HEK293 (cell line): ENCODE measurements around the gene GAB3.

ENCODE experiments used
- CTCF ChIA-PET: fragments of 350-600 bp; formaldehyde crosslinking; extraction: SDS; loops from one replicate; lab custom pipeline; 2021; ENCODE audit warnings: antibody characterized with exemption; lab: Yijun Ruan, JAX
- POLR2A ChIA-PET: fragments of 300-600 bp; formaldehyde crosslinking; extraction: SDS; loops from one replicate; lab custom pipeline; 2020; ENCODE audit warnings: antibody characterized with exemption, inconsistent platforms; lab: Yijun Ruan, JAX
- H3K27ac ChIP-seq: fragments of 200-500 bp; sonication (Bioruptor generic); 2 replicates; pipeline ENCODE4 v1.5.1; 2014; ENCODE audit warnings: low read depth, low read length, control low read depth, inconsistent platforms; ENCODE audit errors: extremely low read depth
- H3K36me3 ChIP-seq, 2 experiments: fragments of 200-500 bp in 1 of 2; sonication (Bioruptor generic) in 1 of 2; 1 replicate in 1 of 2; 2 replicates in 1 of 2; pipeline ENCODE4 v1.5.1; 2014 to 2017; ENCODE audit warnings: inconsistent platforms in 2 of 2, low read length in 2 of 2; ENCODE audit not compliant: control insufficient read depth in 2 of 2, insufficient read depth in 1 of 2
- H3K4me1 ChIP-seq: fragments of 200-500 bp; sonication (Bioruptor generic); 2 replicates; pipeline ENCODE4 v1.5.1; 2014; ENCODE audit warnings: mild to moderate bottlenecking, low read length, inconsistent platforms; ENCODE audit not compliant: control insufficient read depth, insufficient read depth
- H3K4me3 ChIP-seq: 2 replicates; pipeline ENCODE4 v1.5.1; 2011; ENCODE audit warnings: low read depth, mild to moderate bottlenecking, control low read depth, low read length, moderate library complexity
- H3K9me3 ChIP-seq: fragments of 200-500 bp; sonication (Bioruptor generic); 2 replicates; pipeline ENCODE4 v1.5.1; 2014; ENCODE audit warnings: low read depth, low read length, inconsistent platforms; ENCODE audit not compliant: control insufficient read depth, insufficient read depth
- KLF9 ChIP-seq: fragments of 450-650 bp; formaldehyde crosslinking; IDR thresholded peaks from 2 replicates; pipeline ENCODE4 v1.5.1; 2016; ENCODE audit warnings: missing biosample characterization, missing genetic modification characterization, low read depth
- MYNN ChIP-seq: fragments of 450-650 bp; formaldehyde crosslinking; IDR thresholded peaks from 2 replicates; pipeline ENCODE4 v1.5.1; 2016; ENCODE audit warnings: missing biosample characterization, missing genetic modification characterization, borderline replicate concordance
- OSR2 ChIP-seq: fragments of 450-650 bp; formaldehyde crosslinking; IDR thresholded peaks from 2 replicates; pipeline ENCODE4 v1.5.1; 2016; ENCODE audit warnings: missing biosample characterization, missing genetic modification characterization
- PRDM1 ChIP-seq: fragments of 450-650 bp; formaldehyde crosslinking; IDR thresholded peaks from 2 replicates; pipeline ENCODE4; 2016; ENCODE audit warnings: missing biosample characterization, missing genetic modification characterization
- REST ChIP-seq: fragments of 450-650 bp; formaldehyde crosslinking; IDR thresholded peaks from 2 replicates; pipeline ENCODE4 v1.5.1; 2016; ENCODE audit warnings: missing biosample characterization, missing genetic modification characterization
- SCRT2 ChIP-seq: fragments of 450-650 bp; formaldehyde crosslinking; IDR thresholded peaks from 2 replicates; pipeline ENCODE4 v1.5.1; 2016; ENCODE audit warnings: missing biosample characterization, missing genetic modification characterization
- YY1 ChIP-seq: fragments of 450-650 bp; formaldehyde crosslinking; IDR thresholded peaks from 2 replicates; pipeline ENCODE4 v1.5.1; 2018; ENCODE audit warnings: missing biosample characterization, missing genetic modification characterization
- ZNF121 ChIP-seq: fragments of 450-650 bp; formaldehyde crosslinking; IDR thresholded peaks from 2 replicates; pipeline ENCODE4 v1.5.1; 2016; ENCODE audit warnings: missing biosample characterization, missing genetic modification characterization
- ZNF184 ChIP-seq: fragments of 450-650 bp; IDR thresholded peaks from 2 replicates; pipeline ENCODE4 v1.5.1; 2018; ENCODE audit warnings: missing biosample characterization, mild to moderate bottlenecking, missing genetic modification characterization
- ZNF214 ChIP-seq: fragments of 450-650 bp; formaldehyde crosslinking; IDR thresholded peaks from 2 replicates; pipeline ENCODE4 v1.5.1; 2017; ENCODE audit warnings: missing biosample characterization, mild to moderate bottlenecking, missing genetic modification characterization, borderline replicate concordance
- ZNF292 ChIP-seq: fragments of 450-650 bp; formaldehyde crosslinking; IDR thresholded peaks from 2 replicates; pipeline ENCODE4 v1.5.1; 2016; ENCODE audit warnings: low read depth, missing biosample characterization, missing genetic modification characterization, borderline replicate concordance
- ZNF311 ChIP-seq: fragments of 450-650 bp; formaldehyde crosslinking; IDR thresholded peaks from 2 replicates; pipeline ENCODE4 v1.5.1; 2017; ENCODE audit warnings: missing biosample characterization, missing genetic modification characterization, borderline replicate concordance
- ZNF514 ChIP-seq: fragments of 450-650 bp; formaldehyde crosslinking; IDR thresholded peaks from 2 replicates; pipeline ENCODE4 v1.5.1; 2016; ENCODE audit warnings: missing biosample characterization, missing genetic modification characterization
- ZNF621 ChIP-seq: fragments of 450-650 bp; formaldehyde crosslinking; IDR thresholded peaks from 2 replicates; pipeline ENCODE4 v1.5.1; 2017; ENCODE audit warnings: missing biosample characterization, missing genetic modification characterization
- ZNF626 ChIP-seq: fragments of 450-650 bp; sonication (Bioruptor Pico); formaldehyde crosslinking; IDR thresholded peaks from 2 replicates; pipeline ENCODE4 v1.5.1; 2018; ENCODE audit warnings: missing biosample characterization, missing genetic modification characterization, inconsistent platforms
- ZNF654 ChIP-seq: fragments of 450-650 bp; formaldehyde crosslinking; IDR thresholded peaks from 2 replicates; pipeline ENCODE4 v1.5.1; 2016; ENCODE audit warnings: low read depth, missing biosample characterization, missing genetic modification characterization
- ZNF664 ChIP-seq: fragments of 450-650 bp; formaldehyde crosslinking; IDR thresholded peaks from 2 replicates; pipeline ENCODE4 v1.5.1; 2016; ENCODE audit warnings: missing biosample characterization, missing genetic modification characterization
- ZNF843 ChIP-seq: fragments of 450-650 bp; formaldehyde crosslinking; IDR thresholded peaks from 2 replicates; pipeline ENCODE4 v1.5.1; 2016; ENCODE audit warnings: missing biosample characterization, missing genetic modification characterization
- ZSCAN23 ChIP-seq: fragments of 450-650 bp; formaldehyde crosslinking; IDR thresholded peaks from 2 replicates; pipeline ENCODE4 v1.5.1; 2016; ENCODE audit warnings: missing biosample characterization, missing genetic modification characterization
- ZSCAN4 ChIP-seq: fragments of 450-650 bp; formaldehyde crosslinking; IDR thresholded peaks from 2 replicates; pipeline ENCODE4 v1.5.1; 2017; ENCODE audit warnings: missing biosample characterization, missing genetic modification characterization
- TF ChIP-seq, protein P1 (sequence below): fragments of 450-650 bp; formaldehyde crosslinking; IDR thresholded peaks from 2 replicates; pipeline ENCODE4 v1.5.1; 2016; ENCODE audit warnings: missing biosample characterization, missing genetic modification characterization, borderline replicate concordance

The GAB3 gene

GRCh38 chrX:154653048-154653401 lies 97.9 kb downstream of the GAB3 start:
- TF ChIP-seq PRDM1 (no peak), ZNF621 (tag by site-specific recombination) (no peak), OSR2 (tag by site-specific recombination) (no peak), ZSCAN4 (no peak), ZNF292 (tag by site-specific recombination) (no peak)
- ChIA-PET POLR2A (no interaction called here), CTCF (no interaction called here)
- no peaks in the 10 kb centered on the region for H3K4me1 ChIP-seq
- H3K27ac ChIP-seq = no peak overlapping the region
- no peaks in the 10 kb centered on the region for H3K36me3 ChIP-seq
- H3K4me3 ChIP-seq = no peak overlapping the region
- H3K9me3 ChIP-seq = no peaks in the 10 kb centered on the region

- no peak overlapping the region for H3K4me3 ChIP-seq
- no peaks in the 10 kb centered on the region for H3K36me3 ChIP-seq
- H3K27ac ChIP-seq = no peak overlapping the region
- H3K9me3 ChIP-seq = no peaks in the 10 kb centered on the region
- TF ChIP-seq KLF9 (tag by site-specific recombination) (no peak), ZNF843 (tag by site-specific recombination) (no peak), ZNF184 (tag by site-specific recombination) (no peak), ZSCAN23 (tag by site-specific recombination) (no peak), ZNF121 (tag by site-specific recombination) (no peak), ZNF626 (no peak), REST (tag by site-specific recombination) (no peak)
- TF ChIP-seq, protein P1, sequence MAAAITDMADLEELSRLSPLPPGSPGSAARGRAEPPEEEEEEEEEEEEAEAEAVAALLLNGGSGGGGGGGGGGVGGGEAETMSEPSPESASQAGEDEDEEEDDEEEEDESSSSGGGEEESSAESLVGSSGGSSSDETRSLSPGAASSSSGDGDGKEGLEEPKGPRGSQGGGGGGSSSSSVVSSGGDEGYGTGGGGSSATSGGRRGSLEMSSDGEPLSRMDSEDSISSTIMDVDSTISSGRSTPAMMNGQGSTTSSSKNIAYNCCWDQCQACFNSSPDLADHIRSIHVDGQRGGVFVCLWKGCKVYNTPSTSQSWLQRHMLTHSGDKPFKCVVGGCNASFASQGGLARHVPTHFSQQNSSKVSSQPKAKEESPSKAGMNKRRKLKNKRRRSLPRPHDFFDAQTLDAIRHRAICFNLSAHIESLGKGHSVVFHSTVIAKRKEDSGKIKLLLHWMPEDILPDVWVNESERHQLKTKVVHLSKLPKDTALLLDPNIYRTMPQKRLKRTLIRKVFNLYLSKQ (tag by site-specific recombination) = no peak
- ChIA-PET CTCF (no interaction called here), POLR2A (no interaction called here)
- no peaks in the 10 kb centered on the region for H3K4me1 ChIP-seq
Observed at GRCh38 chrX:154652311-154653047, 98.4 kb downstream of the GAB3 start.

- no peaks in the 10 kb centered on the region for H3K4me1 ChIP-seq
- TF ChIP-seq ZNF664 (no peak), SCRT2 (tag by site-specific recombination) (no peak), ZNF311 (tag by site-specific recombination) (no peak), ZNF654 (no peak), ZNF214 (tag by site-specific recombination) (no peak), YY1 (tag by site-specific recombination) (no peak), ZNF514 (no peak), MYNN (tag by site-specific recombination) (no peak)
- CTCF ChIA-PET = no interaction called here
- H3K27ac ChIP-seq = no peak overlapping the region
- H3K36me3 ChIP-seq = no peaks in the 10 kb centered on the region
- H3K9me3 ChIP-seq = no peaks in the 10 kb centered on the region
- no peak overlapping the region for H3K4me3 ChIP-seq
- POLR2A ChIA-PET = no interaction called here
Observed at GRCh38 chrX:154650221-154650510, 100.7 kb downstream of the GAB3 start.
